HepG2 (cell line): Measurements from ENCODE around the gene RFX7. TPM values are rescaled to one million over a fixed set of nuclear protein-coding genes. Genes with fewer than 3 reads are reported as not detected.
A peak's percentile ranks its signal among the peaks of the same experiment; 100 is the strongest.

Source experiments
- ARHGAP35 ChIP-seq: sonication (generic); formaldehyde crosslinking; IDR thresholded peaks from 2 replicates; pipeline ENCODE4 v1.9.0; 2022; ENCODE audit warnings: mild to moderate bottlenecking, inconsistent platforms, moderate library complexity, missing genetic modification reagents, borderline replicate concordance
- ATRX ChIP-seq: sonication (generic); formaldehyde crosslinking; IDR thresholded peaks from 2 replicates; pipeline ENCODE4 v1.4.0; 2020; ENCODE audit warnings: missing genetic modification reagents, borderline replicate concordance
- DNMT3B ChIP-seq: conservative IDR thresholded peaks from 2 replicates; pipeline ENCODE4 v1.6.1; 2016; ENCODE audit warnings: missing biosample characterization, control low read depth
- FOXO1 ChIP-seq: sonication (generic); formaldehyde crosslinking; IDR thresholded peaks from 2 replicates; pipeline ENCODE4 v1.4.0; 2020; ENCODE audit warnings: missing genetic modification reagents
- GABPB1 ChIP-seq: IDR thresholded peaks from 2 replicates; pipeline ENCODE4 v1.6.1; 2016; ENCODE audit warnings: mild to moderate bottlenecking, missing genetic modification reagents, moderate library complexity, missing compliant biosample characterization
- HNF4G ChIP-seq, 2 experiments: sonication (generic) in 1 of 2; formaldehyde crosslinking in 1 of 2; IDR thresholded peaks; 2 replicates each; pipeline versions ENCODE4 v1.4.0 to v1.6.1; 2011 to 2020; ENCODE audit warnings: borderline replicate concordance in 2 of 2, low read depth in 2 of 2, mild to moderate bottlenecking in 2 of 2, low read length in 1 of 2, missing genetic modification reagents in 1 of 2, moderate library complexity in 1 of 2
- IRF2 ChIP-seq: IDR thresholded peaks from 2 replicates; pipeline ENCODE4 v1.6.1; 2018; ENCODE audit warnings: missing genetic modification reagents, missing compliant biosample characterization
- JUNB ChIP-seq: sonication (generic); formaldehyde crosslinking; IDR thresholded peaks from 2 replicates; pipeline ENCODE4 v1.8.0; 2022; ENCODE audit warnings: missing genetic modification reagents, mild to moderate bottlenecking, borderline replicate concordance
- KDM2A ChIP-seq: sonication (generic); formaldehyde crosslinking; IDR thresholded peaks from 2 replicates; pipeline ENCODE4 v1.4.0; 2020; ENCODE audit warnings: low read depth, missing genetic modification reagents, borderline replicate concordance
- POGZ ChIP-seq: sonication (generic); formaldehyde crosslinking; IDR thresholded peaks from 2 replicates; pipeline ENCODE4 v1.4.0; 2020; ENCODE audit warnings: mild to moderate bottlenecking, missing genetic modification reagents
- RFXAP ChIP-seq: sonication (generic); formaldehyde crosslinking; IDR thresholded peaks from 2 replicates; pipeline ENCODE4 v1.4.0; 2020; ENCODE audit warnings: missing genetic modification reagents, borderline replicate concordance
- SETDB1 ChIP-seq: sonication (generic); formaldehyde crosslinking; IDR thresholded peaks from 2 replicates; pipeline ENCODE4 v1.5.1; 2020; ENCODE audit warnings: missing genetic modification reagents, mild to moderate bottlenecking, borderline replicate concordance
- SNAI1 ChIP-seq: sonication (generic); formaldehyde crosslinking; IDR thresholded peaks from 2 replicates; pipeline ENCODE4 v1.5.0; 2020; ENCODE audit warnings: mild to moderate bottlenecking, missing genetic modification reagents, borderline replicate concordance
- ZBTB21 ChIP-seq: sonication (generic); formaldehyde crosslinking; IDR thresholded peaks from 2 replicates; pipeline ENCODE4 v1.4.0; 2020; ENCODE audit warnings: missing genetic modification reagents
- ZNF224 ChIP-seq: sonication (generic); formaldehyde crosslinking; IDR thresholded peaks from 2 replicates; pipeline ENCODE4 v1.5.0; 2020; ENCODE audit warnings: mild to moderate bottlenecking, missing genetic modification reagents
- ZNF234 ChIP-seq: sonication (generic); formaldehyde crosslinking; conservative IDR thresholded peaks from 2 replicates; pipeline ENCODE4 v1.5.1; 2020; ENCODE audit warnings: mild to moderate bottlenecking, missing genetic modification reagents
- ZNF331 ChIP-seq: sonication (generic); formaldehyde crosslinking; IDR thresholded peaks from 2 replicates; pipeline ENCODE4 v1.4.0; 2020; ENCODE audit warnings: missing genetic modification reagents
- ZNF337 ChIP-seq: sonication (generic); formaldehyde crosslinking; IDR thresholded peaks from 2 replicates; pipeline ENCODE4 v1.5.1; 2020; ENCODE audit warnings: missing genetic modification reagents, low read depth, mild to moderate bottlenecking, borderline replicate concordance
- polyA plus RNA-seq, 8 experiments: library from polyadenylated mRNA; depleted of rRNA in 3 of 8; stranded (reverse) in 7 of 8; unstranded in 1 of 8; fragments of >200 nt; fragmentation: Illumina TruSeq in 4 of 8; extraction: Trizol in 4 of 8; gene quantifications; 2 replicates each; pipeline versions ENCODE4 v1.2.1 to v1.2.3, GENCODE V29; 2011 to 2016; ENCODE audit warnings: low read depth in 4 of 8, missing spikeins in 1 of 8, mixed read lengths in 1 of 8; ENCODE audit not compliant: insufficient read depth in 1 of 8
- total RNA-seq, 5 experiments: library from RNA; depleted of rRNA; stranded (reverse); fragments of >200 nt; fragmentation: Illumina TruSeq; extraction: Trizol; gene quantifications; 2 replicates each; pipeline ENCODE4 v1.2.3, GENCODE V29; 2016; ENCODE audit warnings: low read depth in 1 of 5
- TF ChIP-seq, protein P1 (sequence below): sonication (generic); formaldehyde crosslinking; IDR thresholded peaks from 2 replicates; pipeline ENCODE4 v1.8.1; 2023; ENCODE audit warnings: mild to moderate bottlenecking, inconsistent platforms, moderate library complexity, missing genetic modification reagents, borderline replicate concordance
- TF ChIP-seq, protein P2 (sequence below): sonication (generic); formaldehyde crosslinking; IDR thresholded peaks from 2 replicates; pipeline ENCODE4 v1.9.0; 2021; ENCODE audit warnings: missing genetic modification reagents, mild to moderate bottlenecking, borderline replicate concordance
- TF ChIP-seq, protein P3 (sequence below): sonication (generic); formaldehyde crosslinking; IDR thresholded peaks from 2 replicates; pipeline ENCODE4 v1.4.0; 2020; ENCODE audit warnings: mild to moderate bottlenecking, low read depth, missing genetic modification reagents
- TF ChIP-seq, protein P4 (sequence below): sonication (generic); formaldehyde crosslinking; IDR thresholded peaks from 2 replicates; pipeline ENCODE4 v1.4.0; 2020; ENCODE audit warnings: missing genetic modification reagents
- TF ChIP-seq, protein P5 (sequence below): sonication (generic); formaldehyde crosslinking; IDR thresholded peaks from 2 replicates; pipeline ENCODE4 v1.8.1; 2023; ENCODE audit warnings: mild to moderate bottlenecking, missing genetic modification reagents

RFX7 gene
- total and polyA plus RNA-seq, 2 of the 13 experiments (the other 11 are each of a cell fraction or from before 2014, with no cell fraction given) = 8.5 to 10.4 TPM

- TF ChIP-seq ZNF337 (no peak), SNAI1 (CRISPR knock-in tag) (no peak), HNF4G (IDR thresholded peaks at IDR 0.05; ENCODE audit: borderline replicate concordance, low read depth, low read length) (peak; percentile 12; the same call in 1 of the 2 replicates), HNF4G (CRISPR knock-in tag; IDR thresholded peaks at IDR 0.05; ENCODE audit: borderline replicate concordance, low read depth) (no peak), ARHGAP35 (no peak), GABPB1 (CRISPR knock-in tag) (peak; percentile 50; the same call in 1 of the 2 replicates), ZNF224 (CRISPR knock-in tag) (no peak; the same call in 1 of the 2 replicates), FOXO1 (CRISPR knock-in tag) (0 out of 2 replicates have a peak, but pooled peaks have one; percentile 40), POGZ (peak; percentile 85), ZBTB21 (no peak; the same call in 1 of the 2 replicates), RFXAP (CRISPR knock-in tag) (no peak), ZNF331 (CRISPR knock-in tag) (peak; percentile 83; the same call in 1 of the 2 replicates), JUNB (CRISPR knock-in tag) (0 out of 2 replicates have a peak, but pooled peaks have one; percentile 50), DNMT3B (CRISPR knock-in tag) (peak; percentile 98), KDM2A (CRISPR knock-in tag) (peak; percentile 48; the same call in 1 of the 2 replicates), IRF2 (CRISPR knock-in tag) (peak; percentile 54; the same call in 1 of the 2 replicates), ZNF234 (CRISPR knock-in tag) (no peak), ATRX (CRISPR knock-in tag) (no peak), SETDB1 (CRISPR knock-in tag) (no peak)
- TF ChIP-seq, protein P1, sequence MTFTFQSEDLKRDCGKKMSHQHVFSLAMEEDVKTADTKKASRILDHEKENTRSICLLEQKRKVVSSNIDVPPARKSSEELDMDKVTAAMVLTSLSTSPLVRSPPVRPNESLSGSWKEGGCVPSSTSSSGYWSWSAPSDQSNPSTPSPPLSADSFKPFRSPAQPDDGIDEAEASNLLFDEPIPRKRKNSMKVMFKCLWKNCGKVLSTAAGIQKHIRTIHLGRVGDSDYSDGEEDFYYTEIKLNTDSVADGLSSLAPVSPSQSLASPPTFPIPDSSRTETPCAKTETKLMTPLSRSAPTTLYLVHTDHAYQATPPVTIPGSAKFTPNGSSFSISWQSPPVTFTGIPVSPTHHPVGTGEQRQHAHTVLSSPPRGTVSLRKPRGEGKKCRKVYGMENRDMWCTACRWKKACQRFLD (CRISPR knock-in tag) = no peak
- TF ChIP-seq, protein P2, sequence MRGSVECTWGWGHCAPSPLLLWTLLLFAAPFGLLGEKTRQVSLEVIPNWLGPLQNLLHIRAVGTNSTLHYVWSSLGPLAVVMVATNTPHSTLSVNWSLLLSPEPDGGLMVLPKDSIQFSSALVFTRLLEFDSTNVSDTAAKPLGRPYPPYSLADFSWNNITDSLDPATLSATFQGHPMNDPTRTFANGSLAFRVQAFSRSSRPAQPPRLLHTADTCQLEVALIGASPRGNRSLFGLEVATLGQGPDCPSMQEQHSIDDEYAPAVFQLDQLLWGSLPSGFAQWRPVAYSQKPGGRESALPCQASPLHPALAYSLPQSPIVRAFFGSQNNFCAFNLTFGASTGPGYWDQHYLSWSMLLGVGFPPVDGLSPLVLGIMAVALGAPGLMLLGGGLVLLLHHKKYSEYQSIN = no peak
- TF ChIP-seq, protein P3, sequence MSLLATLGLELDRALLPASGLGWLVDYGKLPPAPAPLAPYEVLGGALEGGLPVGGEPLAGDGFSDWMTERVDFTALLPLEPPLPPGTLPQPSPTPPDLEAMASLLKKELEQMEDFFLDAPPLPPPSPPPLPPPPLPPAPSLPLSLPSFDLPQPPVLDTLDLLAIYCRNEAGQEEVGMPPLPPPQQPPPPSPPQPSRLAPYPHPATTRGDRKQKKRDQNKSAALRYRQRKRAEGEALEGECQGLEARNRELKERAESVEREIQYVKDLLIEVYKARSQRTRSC (CRISPR knock-in tag) = no peak
- TF ChIP-seq, protein P4, sequence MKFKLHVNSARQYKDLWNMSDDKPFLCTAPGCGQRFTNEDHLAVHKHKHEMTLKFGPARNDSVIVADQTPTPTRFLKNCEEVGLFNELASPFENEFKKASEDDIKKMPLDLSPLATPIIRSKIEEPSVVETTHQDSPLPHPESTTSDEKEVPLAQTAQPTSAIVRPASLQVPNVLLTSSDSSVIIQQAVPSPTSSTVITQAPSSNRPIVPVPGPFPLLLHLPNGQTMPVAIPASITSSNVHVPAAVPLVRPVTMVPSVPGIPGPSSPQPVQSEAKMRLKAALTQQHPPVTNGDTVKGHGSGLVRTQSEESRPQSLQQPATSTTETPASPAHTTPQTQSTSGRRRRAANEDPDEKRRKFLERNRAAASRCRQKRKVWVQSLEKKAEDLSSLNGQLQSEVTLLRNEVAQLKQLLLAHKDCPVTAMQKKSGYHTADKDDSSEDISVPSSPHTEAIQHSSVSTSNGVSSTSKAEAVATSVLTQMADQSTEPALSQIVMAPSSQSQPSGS (CRISPR knock-in tag) = peak; percentile 98
- TF ChIP-seq, protein P5, sequence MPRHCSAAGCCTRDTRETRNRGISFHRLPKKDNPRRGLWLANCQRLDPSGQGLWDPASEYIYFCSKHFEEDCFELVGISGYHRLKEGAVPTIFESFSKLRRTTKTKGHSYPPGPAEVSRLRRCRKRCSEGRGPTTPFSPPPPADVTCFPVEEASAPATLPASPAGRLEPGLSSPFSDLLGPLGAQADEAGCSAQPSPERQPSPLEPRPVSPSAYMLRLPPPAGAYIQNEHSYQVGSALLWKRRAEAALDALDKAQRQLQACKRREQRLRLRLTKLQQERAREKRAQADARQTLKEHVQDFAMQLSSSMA = no peak
These were observed 203.3 kb downstream of the RFX7 start (continued) for GRCh38 chr15:56040081-56041035.
